Activated CD4-positive, CD25-positive, alpha-beta regulatory T cell treated with anti-CD3 and anti-CD28 coated beads, Interleukin-2, amount 50 U/mL, for 16 hours (primary cell): ENCODE results near the gene RAB9A.
"Not testable (repeated sequence)": the region's sequence is repeated elsewhere in the genome, so short reads cannot be mapped to it uniquely, and the experiment has no call there.

Source experiments
- DNase-seq: peaks from one replicate; pipeline ENCODE4 v3.0.0-alpha.2; 2020; ENCODE audit warnings: low read depth, low spot score

RAB9A gene

GRCh38 chrX:13669755-13670154 lies 19.2 kb upstream of the RAB9A start:
- not testable (repeated sequence) for DNase-seq

- no peak for DNase-seq
Observed at GRCh38 chrX:13670197-13670596, 18.7 kb upstream of the RAB9A start.

DNA sequence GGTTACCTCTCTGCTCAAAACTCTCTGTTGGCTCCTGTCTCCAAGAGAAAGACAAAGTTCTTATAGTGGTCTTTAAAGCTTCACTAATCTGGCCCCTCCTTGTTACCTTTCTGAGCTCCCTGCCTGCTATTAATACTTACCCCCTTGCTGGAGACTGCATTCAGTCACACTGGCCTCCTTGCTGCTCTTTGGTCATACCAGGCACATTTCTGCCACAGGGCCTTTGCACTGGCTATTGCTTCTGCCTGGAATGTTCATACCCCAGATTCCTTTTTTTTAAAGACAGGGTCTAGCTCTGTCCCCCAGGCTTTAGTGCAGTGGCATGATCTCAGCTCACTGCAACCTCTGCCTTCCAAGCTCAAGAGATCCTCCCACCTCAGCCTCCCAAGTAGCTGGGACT lies 15.9 kb upstream of the RAB9A start:
- DNase-seq: no peak

GRCh38 chrX:13676885-13677284 lies 12.0 kb upstream of the RAB9A start:
- no peak for DNase-seq

DNA sequence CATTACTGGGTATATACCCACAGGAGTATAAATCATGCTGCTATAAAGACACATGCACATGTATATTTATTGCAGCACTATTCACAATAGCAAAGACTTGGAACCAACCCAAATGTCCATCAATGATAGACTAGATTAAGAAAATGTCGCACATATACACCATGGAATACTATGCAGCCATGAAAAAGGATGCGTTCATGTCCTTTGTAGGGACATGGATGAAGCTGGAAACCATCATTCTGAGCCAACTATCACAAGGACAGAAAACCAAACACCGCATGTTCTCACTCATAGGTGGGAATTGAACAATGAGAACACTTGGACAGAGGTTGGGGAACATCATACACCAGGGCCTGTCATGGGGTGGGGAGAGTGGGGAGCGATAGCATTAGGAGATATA lies 9.2 kb upstream of the RAB9A start:
- DNase-seq: not testable (repeated sequence)

GRCh38 chrX:13681595-13681994 lies 7.3 kb upstream of the RAB9A start:
- DNase-seq: no peak

DNA sequence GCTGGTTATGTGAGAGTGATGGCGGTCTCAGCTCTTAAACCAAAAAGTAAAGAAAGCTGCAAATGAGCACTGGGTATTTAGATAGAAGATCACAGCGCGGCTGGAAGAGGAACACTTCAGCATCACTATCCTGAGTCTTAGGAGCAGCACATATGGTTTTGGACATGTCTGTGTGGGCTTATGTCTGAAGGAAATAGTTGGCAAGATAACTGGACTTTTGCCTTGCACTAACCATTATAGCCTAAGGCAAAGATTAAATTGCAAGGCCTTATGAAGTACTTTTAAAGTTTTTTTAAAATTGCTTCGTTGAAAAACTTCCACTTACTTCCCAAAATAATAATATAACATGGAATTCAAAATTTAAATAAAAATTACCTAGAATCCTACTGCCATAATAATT lies 4.6 kb upstream of the RAB9A start:
- no peak for DNase-seq

GRCh38 chrX:13685126-13685763 lies 3.7 kb upstream of the RAB9A start:
- DNase-seq: no peak

- DNase-seq: no peak
Observed at GRCh38 chrX:13687203-13687602, 1.7 kb upstream of the RAB9A start.

DNA sequence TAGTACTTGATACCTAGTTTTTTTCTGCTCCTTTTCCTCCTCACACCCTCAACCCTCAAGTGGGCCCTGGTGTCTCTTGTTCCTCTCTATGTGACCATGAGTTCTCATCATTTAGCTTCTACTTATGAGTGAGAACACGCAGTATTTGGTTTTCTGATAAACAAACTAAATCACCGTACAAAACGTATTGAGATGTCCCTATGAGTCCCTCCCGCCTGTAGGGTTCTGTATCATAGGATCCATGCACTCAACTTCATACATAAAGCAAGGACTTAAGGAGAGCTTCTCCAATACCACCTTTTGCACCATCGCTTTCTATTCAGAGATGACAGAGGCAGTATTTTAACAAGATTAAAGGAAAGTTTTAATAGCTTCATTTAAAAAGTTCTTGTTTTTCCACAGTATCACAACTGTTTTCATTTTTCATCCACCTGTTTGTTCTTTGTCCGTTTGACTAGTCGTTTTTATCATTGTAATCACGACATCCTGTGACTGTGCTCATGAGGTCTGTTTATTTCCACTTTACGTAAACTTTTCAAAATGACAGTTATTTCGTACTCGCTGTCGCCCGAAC lies 457 bp upstream of the RAB9A start:
- no peak for DNase-seq

GRCh38 chrX:13689741-13690211 lies 848 bp downstream of the RAB9A start:
- no peak for DNase-seq

GRCh38 chrX:13690836-13691235 lies 1.9 kb downstream of the RAB9A start:
- DNase-seq: no peak

- no peak for DNase-seq
Observed at GRCh38 chrX:13691841-13692371, 3.0 kb downstream of the RAB9A start.

- DNase-seq: no peak
Observed at GRCh38 chrX:13692771-13693231, 3.9 kb downstream of the RAB9A start.

- no peak for DNase-seq
Observed at GRCh38 chrX:13693341-13693961, 4.5 kb downstream of the RAB9A start.

DNA sequence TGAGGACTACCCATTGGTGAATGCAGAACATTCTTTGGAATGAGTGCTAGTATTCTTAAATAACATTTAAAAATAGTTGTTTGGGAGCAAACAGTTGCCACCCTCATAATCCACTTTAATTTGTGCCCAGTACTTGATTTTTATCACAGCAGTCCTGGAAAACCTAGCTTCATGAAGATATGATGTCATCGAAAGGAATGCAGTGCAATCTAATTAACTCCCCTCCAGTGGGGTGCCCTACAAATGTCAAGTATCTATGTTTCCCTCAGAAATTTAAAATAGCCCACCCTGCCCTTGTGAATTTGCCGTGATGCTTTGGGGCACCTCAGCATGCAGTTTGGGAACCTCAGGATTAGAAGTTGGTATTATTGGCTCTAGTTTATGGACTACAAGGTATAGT lies 5.4 kb downstream of the RAB9A start:
- no peak for DNase-seq

GRCh38 chrX:13694983-13695382 lies 6.1 kb downstream of the RAB9A start:
- DNase-seq: no peak

- DNase-seq: no peak
Observed at GRCh38 chrX:13695601-13696115, 6.7 kb downstream of the RAB9A start.

- no peak for DNase-seq
Observed at GRCh38 chrX:13697455-13697854, 8.5 kb downstream of the RAB9A start.

- no peak for DNase-seq
Observed at GRCh38 chrX:13697976-13698375, 9.0 kb downstream of the RAB9A start.

DNA sequence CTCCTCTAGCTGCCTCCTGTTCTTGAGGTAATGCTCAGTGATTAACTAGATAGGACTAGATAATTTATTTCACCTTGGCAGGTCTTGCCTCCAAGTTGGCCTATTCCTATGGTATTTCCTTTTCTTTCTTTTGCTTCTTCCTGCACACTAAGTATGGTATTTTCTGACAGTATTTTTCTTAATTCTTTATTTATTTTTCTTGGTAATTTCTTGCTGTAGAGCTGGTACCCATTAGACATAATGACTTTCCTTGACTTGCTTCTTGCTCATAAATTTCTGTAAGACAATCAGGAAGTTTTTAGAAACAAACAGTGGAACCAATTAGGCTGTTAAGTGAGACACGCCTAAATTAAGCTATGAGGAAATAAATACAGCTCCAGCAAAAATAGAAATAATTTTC lies 9.5 kb downstream of the RAB9A start:
- DNase-seq: no peak

DNA sequence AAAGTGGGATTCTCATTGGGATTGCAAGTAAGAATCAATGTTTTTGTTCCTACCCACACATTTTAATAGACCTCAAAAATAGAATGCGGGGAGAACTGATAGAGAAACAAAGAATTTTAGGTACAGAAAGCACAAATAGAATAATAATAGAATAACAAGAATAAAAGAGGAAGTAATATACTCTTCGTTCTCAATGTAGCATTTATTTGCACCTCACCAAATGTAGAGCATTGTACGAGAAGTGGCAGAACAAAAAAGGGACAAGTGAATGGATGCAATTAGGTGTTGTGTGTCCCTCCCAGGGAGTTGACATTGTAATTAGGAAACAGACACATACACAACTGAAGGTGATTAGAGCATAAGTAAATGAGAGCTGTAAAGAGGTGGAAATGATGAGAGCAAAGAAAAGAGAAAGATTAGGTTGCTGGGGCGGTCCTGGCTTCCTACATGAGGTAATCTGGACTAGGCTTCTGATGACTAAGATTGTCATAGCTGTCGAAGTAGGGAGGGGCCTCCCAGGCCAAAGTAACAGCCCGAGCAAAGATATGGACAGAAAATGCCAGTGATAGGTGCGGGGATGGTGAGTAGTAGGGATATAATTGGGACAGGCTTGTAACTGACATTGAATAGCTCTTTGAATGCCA lies 10.4 kb downstream of the RAB9A start:
- DNase-seq: no peak
